GM12878 (cell line): ENCODE data around the gene LHFPL3. TPM values are rescaled to one million over a fixed set of nuclear protein-coding genes. Genes with fewer than 3 reads are reported as not detected.

Source experiments
- ATAC-seq: fragments of 200-7000 bp; cut with Tn5 transposase; 3 replicates; pipeline ENCODE4 v1.9.1; 2020; ENCODE audit warnings: mild to moderate bottlenecking, moderate library complexity
- BruUV-seq: library from RNA; stranded (reverse); fragments of 400-500 nt; replicated peaks from 2 replicates; lab custom pipeline; 2021; lab: Mats Ljungman, UMichigan
- CTCF ChIA-PET: fragments of 300-600 bp; sonication (Branson Sonifier 250); formaldehyde crosslinking; extraction: SDS; loops from one replicate; lab custom pipeline; 2021; ENCODE audit warnings: inconsistent platforms; lab: Yijun Ruan, JAX
- POLR2A ChIA-PET: fragments of 350-600 bp; formaldehyde crosslinking; extraction: SDS; loops from one replicate; lab custom pipeline; 2021; ENCODE audit warnings: inconsistent platforms; lab: Charles Lee
- RAD21 ChIA-PET: fragments of 300-600 bp; sonication (Branson Sonifier 250); formaldehyde crosslinking; loops from one replicate; lab custom pipeline; 2023; ENCODE audit warnings: antibody characterized with exemption; ENCODE audit not compliant: unreplicated experiment; lab: Charles Lee
- SMC1A ChIA-PET: fragments of 300-600 bp; sonication (Branson Sonifier 250); formaldehyde crosslinking; loops from one replicate; lab custom pipeline; 2023; ENCODE audit not compliant: unreplicated experiment, uncharacterized antibody; lab: Charles Lee
- DNase-seq: peaks from one replicate; pipeline ENCODE4 v3.0.0-alpha.2; 2011; ENCODE audit warnings: low read depth, low spot score
- FAIRE-seq: peaks from 3 replicates; lab custom pipeline; 2011; peaks lifted over from hg19 to GRCh38; lab: Jason Lieb, UNC
- H2AFZ ChIP-seq: 2 replicates; pipeline ENCODE4 v1.6.0; 2011; ENCODE audit warnings: low read depth, low read length, control low read depth; ENCODE audit not compliant: control insufficient read depth
- H3K27ac ChIP-seq: 2 replicates; pipeline ENCODE4 v1.5.1; 2011; ENCODE audit warnings: control low read depth; ENCODE audit not compliant: control insufficient read depth, insufficient read depth
- H3K27me3 ChIP-seq, 2 experiments: replicated peaks in 1 of 2; 2 replicates each; pipeline versions ENCODE4 v1.6.0 to v1.6.1; 2011; ENCODE audit warnings: low read length in 1 of 2; ENCODE audit not compliant: control insufficient read depth in 2 of 2, insufficient read depth in 2 of 2
- H3K36me3 ChIP-seq, 2 experiments: 2 replicates each; pipeline ENCODE4 v1.5.1; 2011; ENCODE audit warnings: low read length in 1 of 2; ENCODE audit not compliant: control insufficient read depth in 2 of 2, insufficient read depth in 2 of 2
- H3K4me1 ChIP-seq: 2 replicates; pipeline ENCODE4 v1.6.1; 2011; ENCODE audit warnings: mild to moderate bottlenecking, low read length, moderate library complexity, mixed read lengths; ENCODE audit not compliant: control insufficient read depth, insufficient read depth
- H3K4me2 ChIP-seq: 2 replicates; pipeline ENCODE4 v1.6.0; 2011; ENCODE audit warnings: control low read depth; ENCODE audit not compliant: control insufficient read depth, insufficient read depth
- H3K4me3 ChIP-seq: fragments of 200-600 bp; sonication (generic); 2 replicates; pipeline ENCODE4 v1.5.1; 2016
- H3K79me2 ChIP-seq: 2 replicates; pipeline ENCODE4 v1.6.0; 2011; ENCODE audit warnings: low read length; ENCODE audit not compliant: control insufficient read depth, insufficient read depth
- H3K9ac ChIP-seq: 2 replicates; pipeline ENCODE4 v1.8.0; 2011; ENCODE audit warnings: low read length, control low read depth, mixed read lengths; ENCODE audit not compliant: control insufficient read depth, insufficient read depth
- H3K9me3 ChIP-seq: replicated peaks from 3 replicates; pipeline ENCODE4 v1.5.1; 2011; ENCODE audit warnings: mild to moderate bottlenecking, low read length; ENCODE audit not compliant: control insufficient read depth, insufficient read depth
- H4K20me1 ChIP-seq: 2 replicates; pipeline ENCODE4 v1.6.0; 2011; ENCODE audit not compliant: control insufficient read depth, insufficient read depth
- ASH2L ChIP-seq: fragments of 300-600, 200-600 bp; sonication (generic); IDR thresholded peaks from 2 replicates; pipeline ENCODE4 v1.6.1; 2017; ENCODE audit warnings: low read depth, mild to moderate bottlenecking, borderline replicate concordance
- BCLAF1 ChIP-seq: fragments of 450-650 bp; IDR thresholded peaks from 2 replicates; pipeline ENCODE4 v1.6.1; 2017; ENCODE audit warnings: antibody characterized with exemption, mild to moderate bottlenecking, moderate library complexity
- BHLHE40 ChIP-seq, 2 experiments: fragments of 450-650 bp in 1 of 2; IDR thresholded peaks; 2 replicates each; pipeline ENCODE4 v1.6.1; 2011 to 2017; ENCODE audit warnings: low read depth in 2 of 2, borderline replicate concordance in 1 of 2, improper control_type of control experiment in 1 of 2, low read length in 1 of 2, mild to moderate bottlenecking in 1 of 2
- CBX3 ChIP-seq: fragments of 200-600 bp; sonication (generic); IDR thresholded peaks from 2 replicates; pipeline ENCODE4 v1.6.1; 2016; ENCODE audit warnings: low read depth, borderline replicate concordance
- EP300 ChIP-seq, 2 experiments: fragments of 150-350 bp in 1 of 2; IDR thresholded peaks; 2 replicates each; pipeline ENCODE4 v1.6.1; 2011 to 2012; ENCODE audit warnings: low read depth in 2 of 2, low read length in 2 of 2, borderline replicate concordance in 1 of 2, improper control_type of control experiment in 1 of 2, inconsistent platforms in 1 of 2; ENCODE audit not compliant: control insufficient read depth in 1 of 2
- NRF1 ChIP-seq: conservative IDR thresholded peaks from 2 replicates; pipeline ENCODE4 v1.6.1; 2011; ENCODE audit warnings: mild to moderate bottlenecking, low read depth, low read length, improper control_type of control experiment
- PAX8 ChIP-seq: fragments of 450-650 bp; IDR thresholded peaks from 2 replicates; pipeline ENCODE4 v1.6.1; 2017; ENCODE audit warnings: mild to moderate bottlenecking, moderate library complexity
- SMC3 ChIP-seq: IDR thresholded peaks from 2 replicates; pipeline ENCODE4 v1.6.1; 2011; ENCODE audit warnings: low read length, improper control_type of control experiment, borderline replicate concordance
- WGBS: methylation state at CpG from one replicate; pipeline ENCODE4 v1.1.6; 2016; ENCODE audit warnings: low lambda C conversion rate; ENCODE audit not compliant: insufficient replicate concordance, insufficient coverage; ENCODE audit errors: missing lambda C conversion rate; 5-methylcytosine and 5-hydroxymethylcytosine counted together
- in situ Hi-C: fragments of 300-500 bp; cut with MboI; formaldehyde crosslinking; loops from 9 replicates; pipeline ENCODE4 v1.14.3; 2018; ENCODE audit warnings: mixed read lengths
- intact Hi-C: fragments of 100-400 bp; cut with micrococcal nuclease; formaldehyde crosslinking; loops from one replicate; pipeline ENCODE4 v1.14.2; 2022; ENCODE audit not compliant: unreplicated experiment
- polyA plus RNA-seq, 11 experiments: library from polyadenylated mRNA; depleted of rRNA in 4 of 11; unstranded in 6 of 11; stranded (reverse) in 5 of 11; fragments of >200 nt; fragmentation: Nextera tagmentation in 4 of 11; fragmentation: Illumina TruSeq in 1 of 11; extraction: Ambion mirVana in 4 of 11; extraction: Trizol in 1 of 11; gene quantifications; 1 replicate in 1 of 11; 2 replicates in 10 of 11; pipeline versions ENCODE4 v1.2.1 to v1.2.3, GENCODE V29; 2011 to 2016; ENCODE audit warnings: inconsistent platforms in 2 of 11, missing spikeins in 2 of 11, low read depth in 1 of 11
- total RNA-seq, 4 experiments: library from RNA; depleted of rRNA in 3 of 4; stranded (reverse); fragments of >200 nt in 3 of 4; fragmentation: Illumina TruSeq in 1 of 4; extraction: Trizol in 1 of 4; gene quantifications; 2 replicates each; pipeline versions ENCODE4 v1.2.1 to v1.2.3, GENCODE V29; 2013 to 2021

Gene LHFPL3
- total and polyA plus RNA-seq, 10 of the 15 experiments (the other 5 are each of a cell fraction or from before 2014, with no cell fraction given): 0.09 TPM; not detected in 9

GRCh38 chr7:104903846-104904245 is 575.4 kb downstream of the LHFPL3 start (continued):
- no peak for TF ChIP-seq BCLAF1
- TF ChIP-seq SMC3: no peak
- no peak for TF ChIP-seq EP300 (IDR thresholded peaks at IDR 0.05; ENCODE audit: borderline replicate concordance in 1 of 2, control insufficient read depth in 1 of 2, low read depth in 2 of 2, low read length in 2 of 2)

GRCh38 chr7:104906032-104906431 is 577.6 kb downstream of the LHFPL3 start:
- 88% methylated on average over 7 of the region's 7 CpGs for whole genome bisulfite sequencing
- ChIA-PET SMC1A (interaction anchor here (0.7 to 7.4 kb wide), 6 partner anchors 8 to 27 kb away, joined by 3 to 69 read pairs (median 14); no protein-coding TSS in a partner anchor), RAD21 (interaction anchor here (0.7 to 2.6 kb wide), 4 partner anchors 9 to 263 kb away, joined by 3 to 17 read pairs (median 4); no protein-coding TSS in a partner anchor), POLR2A (no interaction called here), CTCF (interaction anchor here (0.6 to 8.2 kb wide), 9 partner anchors 8 to 674 kb away, joined by 3 to 62 read pairs (median 4); no protein-coding TSS in a partner anchor)
- no peak overlapping the region for H3K9ac ChIP-seq
- no peak for FAIRE-seq
- H3K4me1 ChIP-seq: no peaks in the 10 kb centered on the region
- TF ChIP-seq CBX3 (no peak), ASH2L (no peak), PAX8 (no peak), NRF1 (no peak), BHLHE40 (IDR thresholded peaks at IDR 0.05; ENCODE audit: borderline replicate concordance in 1 of 2, low read depth in 2 of 2, low read length in 1 of 2) (no peak)
- ATAC-seq: no peak
- no peaks in the 10 kb centered on the region for H3K79me2 ChIP-seq
- no peak for DNase-seq
- no peaks in the 10 kb centered on the region; the same call in 2 of the 3 replicates for H3K9me3 ChIP-seq
- H3K4me3 ChIP-seq: no peak overlapping the region
- intact Hi-C loops: no loop called here
- H2AFZ ChIP-seq: no peak overlapping the region
- no peaks in the 10 kb centered on the region for H3K27me3 ChIP-seq
- no peaks in the 10 kb centered on the region for H4K20me1 ChIP-seq
- no peaks in the 10 kb centered on the region for H3K36me3 ChIP-seq
- H3K27ac ChIP-seq: no peak overlapping the region
- no TSS peak for BruUV-seq
- no peak overlapping the region for H3K4me2 ChIP-seq
- in situ Hi-C loops: no loop called here
